Fibroblast of peridontal ligament (primary cell): ENCODE measurements around the gene TANK.
A peak's percentile ranks its signal among the peaks of the same experiment; 100 is the strongest.

ENCODE experiments used
- DNase-seq: peaks from one replicate; pipeline ENCODE4 v3.0.0-alpha.2; 2010; ENCODE audit errors: extremely low read depth

Gene TANK

GRCh38 chr2:161133366-161133765, 26.9 kb upstream of the TANK start:
- no peak for DNase-seq

GRCh38 chr2:161134547-161135518, 25.4 kb upstream of the TANK start:
- no peak for DNase-seq

GRCh38 chr2:161135951-161136593, 24.2 kb upstream of the TANK start:
- no peak for DNase-seq

- peak; percentile 64 for DNase-seq
These were observed 23.4 kb upstream of the TANK start for GRCh38 chr2:161136696-161137324.

GRCh38 chr2:161138429-161138828, 21.8 kb upstream of the TANK start:
- DNase-seq: no peak

GRCh38 chr2:161139098-161139987, 20.9 kb upstream of the TANK start:
- peak; percentile 82 for DNase-seq

GRCh38 chr2:161141033-161141432, 19.2 kb upstream of the TANK start:
- DNase-seq: no peak

- no peak for DNase-seq
These were observed 13.9 kb upstream of the TANK start for GRCh38 chr2:161146209-161146775.

- no peak for DNase-seq
These were observed 13.2 kb upstream of the TANK start for GRCh38 chr2:161146996-161147395.

- DNase-seq: no peak
These were observed 12.4 kb upstream of the TANK start for GRCh38 chr2:161147856-161148255.

GRCh38 chr2:161150704-161151103, 9.5 kb upstream of the TANK start:
- DNase-seq: no peak

GRCh38 chr2:161152302-161152701, 7.9 kb upstream of the TANK start:
- no peak for DNase-seq

GRCh38 chr2:161158882-161159281, 1.3 kb upstream of the TANK start:
- DNase-seq: no peak

GRCh38 chr2:161159456-161160225, 587 bp upstream of the TANK start:
- peak; percentile 43 for DNase-seq

GRCh38 chr2:161161074-161161706, 962 bp downstream of the TANK start:
- DNase-seq: peak; percentile 41

- no peak for DNase-seq
These were observed 3.2 kb downstream of the TANK start for GRCh38 chr2:161163440-161163839.

- DNase-seq: no peak
These were observed 3.9 kb downstream of the TANK start for GRCh38 chr2:161164161-161164560.

GRCh38 chr2:161165266-161165665, 5.0 kb downstream of the TANK start:
- peak; percentile 94 for DNase-seq

GRCh38 chr2:161165811-161166210, 5.6 kb downstream of the TANK start:
- peak; percentile 48 for DNase-seq
